K562 (cell line): Measurements from ENCODE around the gene EHBP1L1. TPM values are rescaled to one million over a fixed set of nuclear protein-coding genes. Genes with fewer than 3 reads are reported as not detected.

Experiments used
- DLX4 ChIP-seq: fragments of 250-450 bp; sonication (Bioruptor Pico); IDR thresholded peaks from 2 replicates; pipeline ENCODE4 v1.6.1; 2021; ENCODE audit warnings: mild to moderate bottlenecking
- FOXA3 ChIP-seq, 2 experiments: fragments of 450-650 bp in 1 of 2; sonication (generic) in 1 of 2; formaldehyde crosslinking; IDR thresholded peaks in 1 of 2; conservative IDR thresholded peaks in 1 of 2; 2 replicates each; pipeline versions ENCODE4 v1.4.0 to v1.8.0; 2020 to 2022; ENCODE audit warnings: mild to moderate bottlenecking in 2 of 2, missing genetic modification reagents in 1 of 2
- FOXJ3 ChIP-seq: sonication (generic); formaldehyde crosslinking; IDR thresholded peaks from 2 replicates; pipeline ENCODE4 v1.4.0; 2020; ENCODE audit warnings: mild to moderate bottlenecking, missing genetic modification reagents
- FOXP1 ChIP-seq: sonication (generic); formaldehyde crosslinking; IDR thresholded peaks from 2 replicates; pipeline ENCODE4 v1.8.0; 2022; ENCODE audit warnings: mild to moderate bottlenecking, missing genetic modification reagents
- HEY1 ChIP-seq: fragments of 250-450 bp; sonication (Bioruptor Pico); IDR thresholded peaks from 2 replicates; pipeline ENCODE4 v1.5.0; 2020; ENCODE audit warnings: mild to moderate bottlenecking, moderate library complexity, borderline replicate concordance
- HNRNPUL1 ChIP-seq: fragments of 200-400 bp; formaldehyde crosslinking; IDR thresholded peaks from 2 replicates; pipeline ENCODE4 v1.6.1; 2017; ENCODE audit warnings: low read length
- JUNB ChIP-seq: fragments of 450-650 bp; formaldehyde crosslinking; conservative IDR thresholded peaks from 2 replicates; pipeline ENCODE4 v1.4.0; 2020; ENCODE audit warnings: mild to moderate bottlenecking
- KDM1A ChIP-seq, 2 experiments: fragments of 450-650 bp; IDR thresholded peaks; 2 replicates each; pipeline ENCODE4 v1.6.1; 2016; ENCODE audit warnings: mild to moderate bottlenecking in 2 of 2
- MBD2 ChIP-seq: sonication (generic); IDR thresholded peaks from 2 replicates; pipeline ENCODE4 v1.6.1; 2016; ENCODE audit warnings: low read depth, borderline replicate concordance
- MCM2 ChIP-seq: fragments of 450-650 bp; IDR thresholded peaks from 2 replicates; pipeline ENCODE4 v1.6.1; 2017; ENCODE audit warnings: low read depth, mild to moderate bottlenecking
- MTA3 ChIP-seq: fragments of 450-650 bp; formaldehyde crosslinking; IDR thresholded peaks from 2 replicates; pipeline ENCODE4 v1.6.1; 2017; ENCODE audit warnings: mild to moderate bottlenecking, borderline replicate concordance
- MYNN ChIP-seq, 2 experiments: sonication (generic); formaldehyde crosslinking in 1 of 2; IDR thresholded peaks; 2 replicates each; pipeline versions ENCODE4 v1.5.0 to v1.6.1; 2016 to 2020; ENCODE audit warnings: antibody characterized with exemption in 1 of 2, missing genetic modification reagents in 1 of 2
- NR3C1 ChIP-seq: sonication (generic); formaldehyde crosslinking; IDR thresholded peaks from 2 replicates; pipeline ENCODE4 v1.8.1; 2022; ENCODE audit warnings: missing genetic modification reagents
- POLR2H ChIP-seq: IDR thresholded peaks from 2 replicates; pipeline ENCODE4 v1.6.1; 2016; ENCODE audit warnings: missing genetic modification characterization, low read depth, mild to moderate bottlenecking, control low read depth, missing compliant biosample characterization, moderate library complexity
- PTBP1 ChIP-seq: fragments of 200-400 bp; formaldehyde crosslinking; IDR thresholded peaks from 2 replicates; pipeline ENCODE4 v1.6.1; 2017; ENCODE audit warnings: low read depth, low read length
- RHOXF2B ChIP-seq: fragments of 250-450 bp; sonication (Bioruptor Pico); conservative IDR thresholded peaks from 2 replicates; pipeline ENCODE4 v1.5.1; 2021
- SMAD2 ChIP-seq: fragments of 150-350 bp; IDR thresholded peaks from 2 replicates; pipeline ENCODE4 v1.6.1; 2014; ENCODE audit warnings: low read depth, mild to moderate bottlenecking, low read length
- TEAD1 ChIP-seq, 2 experiments: fragments of 450-650 bp in 1 of 2; sonication (generic) in 1 of 2; formaldehyde crosslinking; IDR thresholded peaks; 2 replicates each; pipeline versions ENCODE4 v1.4.0 to v1.8.0; 2020 to 2022; ENCODE audit warnings: mild to moderate bottlenecking in 2 of 2, missing genetic modification reagents in 1 of 2
- TGIF2 ChIP-seq: sonication (generic); formaldehyde crosslinking; IDR thresholded peaks from 2 replicates; pipeline ENCODE4 v1.8.1; 2022; ENCODE audit warnings: mild to moderate bottlenecking, missing genetic modification reagents, moderate library complexity
- TSC22D4 ChIP-seq: fragments of 450-650 bp; IDR thresholded peaks from 2 replicates; pipeline ENCODE4 v1.6.1; 2016; ENCODE audit warnings: missing genetic modification characterization, missing biosample characterization, control low read depth
- U2AF1 ChIP-seq: fragments of 200-400 bp; formaldehyde crosslinking; optimal IDR thresholded peaks from 2 replicates; pipeline ENCODE3; 2017; ENCODE audit warnings: mild to moderate bottlenecking, low read depth, low read length, moderate library complexity
- VEZF1 ChIP-seq: fragments of 200-800 bp; sonication (Bioruptor generic); IDR thresholded peaks from 2 replicates; pipeline ENCODE4 v1.6.1; 2017; ENCODE audit warnings: missing genetic modification characterization, missing compliant biosample characterization
- ZBTB17 ChIP-seq: fragments of 450-650 bp; formaldehyde crosslinking; IDR thresholded peaks from 2 replicates; pipeline ENCODE4 v1.4.0; 2020; ENCODE audit warnings: mild to moderate bottlenecking
- ZKSCAN1 ChIP-seq: fragments of 150-350 bp; IDR thresholded peaks from 2 replicates; pipeline ENCODE4 v1.6.1; 2016; ENCODE audit warnings: low read depth, low read length
- ZNF324 ChIP-seq: fragments of 250-450 bp; sonication (Bioruptor Pico); IDR thresholded peaks from 2 replicates; pipeline ENCODE4 v1.4.0; 2020; ENCODE audit warnings: mild to moderate bottlenecking
- ZNF384 ChIP-seq: IDR thresholded peaks from 2 replicates; pipeline ENCODE4 v1.6.1; 2012; ENCODE audit warnings: low read depth, low read length, improper control_type of control experiment
- ZNF76 ChIP-seq: fragments of 250-450 bp; sonication (Bioruptor Pico); IDR thresholded peaks from 2 replicates; pipeline ENCODE4 v1.4.0; 2020; ENCODE audit warnings: mild to moderate bottlenecking, moderate library complexity, borderline replicate concordance
- polyA plus RNA-seq, 8 experiments: library from polyadenylated mRNA; depleted of rRNA in 4 of 8; stranded (reverse) in 5 of 8; unstranded in 3 of 8; fragments of >200 nt; fragmentation: Nextera tagmentation in 2 of 8; fragmentation: Illumina TruSeq in 1 of 8; extraction: Ambion mirVana in 2 of 8; extraction: Trizol in 1 of 8; gene quantifications; 2 replicates each; pipeline versions ENCODE4 v1.2.1 to v1.2.3, GENCODE V29; 2011 to 2014; ENCODE audit warnings: inconsistent platforms in 1 of 8, missing spikeins in 1 of 8
- total RNA-seq, 7 experiments: library from RNA; depleted of rRNA in 6 of 7; stranded (reverse); fragments of >200 nt in 6 of 7; fragmentation: Illumina TruSeq in 2 of 7; extraction: Trizol in 2 of 7; gene quantifications; 2 replicates each; pipeline versions ENCODE4 v1.2.1 to v1.2.3, GENCODE V29; 2011 to 2021; ENCODE audit warnings: low replicate concordance in 1 of 7
- TF ChIP-seq, protein P1 (sequence below): fragments of 450-650 bp; IDR thresholded peaks from 2 replicates; pipeline ENCODE4 v1.6.1; 2017; ENCODE audit warnings: mild to moderate bottlenecking, moderate library complexity

EHBP1L1 gene
- total and polyA plus RNA-seq, 9 of the 15 experiments (the other 6 are each of a cell fraction or from before 2014, with no cell fraction given), result 0.03 to 87.1 (median 26.3) TPM

DNA sequence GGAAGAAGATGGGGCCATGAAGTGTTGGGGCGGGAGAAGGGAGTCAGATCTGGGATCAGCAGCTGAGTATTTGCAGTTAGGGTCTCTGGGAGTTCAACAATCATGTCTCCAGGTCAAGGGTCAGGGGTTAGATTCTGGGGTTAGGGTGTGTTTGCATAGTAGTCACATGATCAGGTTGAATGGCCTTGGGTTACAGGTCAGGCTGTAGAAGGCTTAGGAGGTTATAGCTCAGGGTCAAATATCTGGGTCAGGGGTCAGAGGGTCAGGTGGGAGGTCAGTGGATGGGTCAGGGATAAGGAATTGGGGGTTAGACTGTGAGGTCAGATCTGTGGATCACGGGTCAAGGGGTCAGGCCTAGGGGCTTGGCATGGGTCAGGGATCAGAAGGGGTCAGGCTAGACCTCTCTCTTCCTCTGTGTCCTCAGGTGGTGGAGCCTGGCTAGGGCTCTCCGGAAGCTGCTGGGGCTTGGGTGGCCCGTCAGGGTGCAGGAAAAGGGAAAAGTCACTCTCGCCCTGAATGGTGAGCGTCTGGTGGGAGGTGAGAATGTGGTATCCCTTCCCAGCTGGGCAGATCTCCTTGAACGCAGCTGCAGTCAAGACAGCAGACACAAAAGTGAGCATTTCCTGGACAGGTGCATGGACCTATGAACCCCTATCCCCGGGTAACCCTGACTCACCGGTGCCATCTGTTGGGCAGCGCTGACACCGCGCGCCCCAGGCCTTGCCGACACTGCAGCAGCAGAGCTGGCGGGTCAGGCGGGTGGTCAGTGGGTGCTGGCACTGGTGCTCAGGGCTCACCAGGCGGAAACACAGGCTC lies 24.1 kb upstream of the EHBP1L1 start (continued):
- no peak for TF ChIP-seq ZNF384
- no peak for TF ChIP-seq PTBP1
- TF ChIP-seq, protein P1, sequence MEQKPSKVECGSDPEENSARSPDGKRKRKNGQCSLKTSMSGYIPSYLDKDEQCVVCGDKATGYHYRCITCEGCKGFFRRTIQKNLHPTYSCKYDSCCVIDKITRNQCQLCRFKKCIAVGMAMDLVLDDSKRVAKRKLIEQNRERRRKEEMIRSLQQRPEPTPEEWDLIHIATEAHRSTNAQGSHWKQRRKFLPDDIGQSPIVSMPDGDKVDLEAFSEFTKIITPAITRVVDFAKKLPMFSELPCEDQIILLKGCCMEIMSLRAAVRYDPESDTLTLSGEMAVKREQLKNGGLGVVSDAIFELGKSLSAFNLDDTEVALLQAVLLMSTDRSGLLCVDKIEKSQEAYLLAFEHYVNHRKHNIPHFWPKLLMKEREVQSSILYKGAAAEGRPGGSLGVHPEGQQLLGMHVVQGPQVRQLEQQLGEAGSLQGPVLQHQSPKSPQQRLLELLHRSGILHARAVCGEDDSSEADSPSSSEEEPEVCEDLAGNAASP, result no peak
- no peak for TF ChIP-seq MCM2
- no peak for TF ChIP-seq RHOXF2B
- no peak for TF ChIP-seq JUNB (CRISPR knock-in tag)
- TF ChIP-seq TEAD1 (CRISPR knock-in tag; IDR thresholded peaks at IDR 0.05), result no peak
- TF ChIP-seq ZKSCAN1, result no peak
- TF ChIP-seq MBD2, result no peak
- no peak for TF ChIP-seq VEZF1 (CRISPR knock-in tag)
- TF ChIP-seq TSC22D4, result no peak
- TF ChIP-seq ZBTB17 (CRISPR knock-in tag), result no peak
- peak; percentile 58 to 90; a peak in 3 of 4 replicates for TF ChIP-seq FOXA3 (CRISPR knock-in tag; conservative IDR thresholded peaks at IDR 0.05 in 1 of 2, IDR thresholded peaks at IDR 0.05 in 1 of 2)
- TF ChIP-seq KDM1A (IDR thresholded peaks at IDR 0.05), result peak; percentile 98 to 99
- TF ChIP-seq FOXP1 (CRISPR knock-in tag), result 0 out of 2 replicates have a peak, but pooled peaks have one; percentile 21
- no peak for TF ChIP-seq U2AF1
- no peak for TF ChIP-seq HNRNPUL1
- TF ChIP-seq ZNF76 (CRISPR knock-in tag), result no peak
- no peak for TF ChIP-seq NR3C1
- no peak for TF ChIP-seq MTA3
- TF ChIP-seq SMAD2, result no peak
- TF ChIP-seq FOXJ3 (CRISPR knock-in tag), result no peak
- TF ChIP-seq MYNN (IDR thresholded peaks at IDR 0.05), result peak; percentile 46; the same call in 1 of the 2 replicates
- TF ChIP-seq MYNN (CRISPR knock-in tag; IDR thresholded peaks at IDR 0.05), result no peak
- no peak for TF ChIP-seq HEY1 (CRISPR knock-in tag)
- no peak for TF ChIP-seq DLX4 (CRISPR knock-in tag)
- TF ChIP-seq ZNF324 (CRISPR knock-in tag), result no peak
- TF ChIP-seq POLR2H (tag), result no peak
- no peak for TF ChIP-seq TGIF2 (CRISPR knock-in tag)
